Measurements from ENCODE around the gene CTBP2.
A peak's percentile ranks its signal among the peaks of the same experiment; 100 is the strongest.
"Not testable (repeated sequence)": the region's sequence is repeated elsewhere in the genome, so short reads cannot be mapped to it uniquely, and the experiment has no call there.

The CTBP2 gene

GRCh38 chr10:125064681-125065492 is 95.5 kb downstream of the CTBP2 start:
- no peak for DNase-seq (ENCODE audit: low read depth)

GRCh38 chr10:125063256-125063925 is 97.0 kb downstream of the CTBP2 start:
- no peak for DNase-seq (ENCODE audit: low read depth)

GRCh38 chr10:125062914-125063230 is 97.5 kb downstream of the CTBP2 start:
- no peak for DNase-seq (ENCODE audit: low read depth)

GRCh38 chr10:125062227-125062913 is 98.0 kb downstream of the CTBP2 start:
- DNase-seq (ENCODE audit: low read depth), result no peak

GRCh38 chr10:125061557-125062226 is 98.7 kb downstream of the CTBP2 start:
- no peak for DNase-seq (ENCODE audit: low read depth)

GRCh38 chr10:125060826-125061556 is 99.4 kb downstream of the CTBP2 start:
- no peak for DNase-seq (ENCODE audit: low read depth)

- DNase-seq (ENCODE audit: low read depth), result no peak
Observed at GRCh38 chr10:125060482-125060825, 99.9 kb downstream of the CTBP2 start.

- DNase-seq (ENCODE audit: low read depth), result no peak
Observed at GRCh38 chr10:125060026-125060425, 100.3 kb downstream of the CTBP2 start.

- DNase-seq (ENCODE audit: low read depth), result not testable (repeated sequence)
Observed at GRCh38 chr10:125059348-125059747, 101.0 kb downstream of the CTBP2 start.

- DNase-seq (ENCODE audit: low read depth), result peak; percentile 91
Observed at GRCh38 chr10:125057158-125058001, 103.0 kb downstream of the CTBP2 start.

- DNase-seq (ENCODE audit: low read depth), result no peak
Observed at GRCh38 chr10:125056161-125057132, 103.9 kb downstream of the CTBP2 start.

- no peak for DNase-seq (ENCODE audit: low read depth)
Observed at GRCh38 chr10:125055446-125055845, 104.9 kb downstream of the CTBP2 start.

GRCh38 chr10:125054669-125055268 is 105.6 kb downstream of the CTBP2 start:
- no peak for DNase-seq (ENCODE audit: low read depth)

GRCh38 chr10:125054216-125054615 is 106.1 kb downstream of the CTBP2 start:
- no peak for DNase-seq (ENCODE audit: low read depth)

GRCh38 chr10:125052146-125052545 is 108.2 kb downstream of the CTBP2 start:
- DNase-seq (ENCODE audit: low read depth), result no peak

GRCh38 chr10:125050383-125050782 is 110.0 kb downstream of the CTBP2 start:
- no peak for DNase-seq (ENCODE audit: low read depth)

- DNase-seq (ENCODE audit: low read depth), result no peak
Observed at GRCh38 chr10:125049216-125049881, 111.0 kb downstream of the CTBP2 start.

- no peak for DNase-seq (ENCODE audit: low read depth)
Observed at GRCh38 chr10:125048094-125048864, 112.1 kb downstream of the CTBP2 start.

Measured in non-pigmented ciliary epithelial cell (primary cell).